HepG2 (cell line): ENCODE results near the gene NFATC2. TPM values are rescaled to one million over a fixed set of nuclear protein-coding genes. Genes with fewer than 3 reads are reported as not detected.

Experiments used
- CEBPG ChIP-seq: IDR thresholded peaks from 2 replicates; pipeline ENCODE4 v1.6.1; 2016
- GTF3A ChIP-seq: sonication (generic); formaldehyde crosslinking; conservative IDR thresholded peaks from 2 replicates; pipeline ENCODE4 v1.4.0; 2020; ENCODE audit warnings: mild to moderate bottlenecking, missing genetic modification reagents
- JUND ChIP-seq: sonication (generic); formaldehyde crosslinking; IDR thresholded peaks from 2 replicates; pipeline ENCODE4 v1.8.0; 2022; ENCODE audit warnings: mild to moderate bottlenecking, missing genetic modification reagents
- MEF2D ChIP-seq: sonication (generic); formaldehyde crosslinking; IDR thresholded peaks from 2 replicates; pipeline ENCODE4 v1.5.1; 2020; ENCODE audit warnings: mild to moderate bottlenecking, missing genetic modification reagents
- MTF2 ChIP-seq: sonication (generic); formaldehyde crosslinking; IDR thresholded peaks from 2 replicates; pipeline ENCODE4 v1.5.0; 2020; ENCODE audit warnings: missing genetic modification reagents, borderline replicate concordance
- NCOR1 ChIP-seq: fragments of 200-600 bp; sonication (generic); IDR thresholded peaks from 2 replicates; pipeline ENCODE4 v1.7.0; 2017; ENCODE audit warnings: antibody characterized with exemption, low read length, borderline replicate concordance
- NFE2 ChIP-seq: sonication (generic); formaldehyde crosslinking; IDR thresholded peaks from 2 replicates; pipeline ENCODE4 v1.4.0; 2020; ENCODE audit warnings: missing genetic modification reagents
- NKX3-1 ChIP-seq: sonication (generic); formaldehyde crosslinking; IDR thresholded peaks from 2 replicates; pipeline ENCODE4 v1.5.0; 2020; ENCODE audit warnings: missing genetic modification reagents
- NR2F2 ChIP-seq: IDR thresholded peaks from 2 replicates; pipeline ENCODE4 v1.6.1; 2012; ENCODE audit warnings: low read depth, inconsistent platforms, borderline replicate concordance
- PAXIP1 ChIP-seq: sonication (generic); formaldehyde crosslinking; conservative IDR thresholded peaks from 2 replicates; pipeline ENCODE4 v1.4.0; 2020; ENCODE audit warnings: mild to moderate bottlenecking, missing genetic modification reagents, moderate library complexity
- POLR2A ChIP-seq, 2 experiments: IDR thresholded peaks; 2 replicates each; pipeline ENCODE4 v1.6.1; 2011; ENCODE audit warnings: low read depth in 2 of 2, low read length in 2 of 2, mild to moderate bottlenecking in 1 of 2, moderate library complexity in 1 of 2; ENCODE audit not compliant: insufficient read depth in 1 of 2
- PRPF4 ChIP-seq: fragments of 200-400 bp; formaldehyde crosslinking; IDR thresholded peaks from 2 replicates; pipeline ENCODE4 v1.6.1; 2016; ENCODE audit warnings: low read length, low read depth; ENCODE audit not compliant: poor library complexity, severe bottlenecking
- REL ChIP-seq: sonication (generic); formaldehyde crosslinking; conservative IDR thresholded peaks from 2 replicates; pipeline ENCODE4 v1.8.0; 2022; ENCODE audit warnings: mild to moderate bottlenecking, missing genetic modification reagents, moderate library complexity
- SMYD3 ChIP-seq: sonication (generic); formaldehyde crosslinking; IDR thresholded peaks from 2 replicates; pipeline ENCODE4 v1.8.1; 2023; ENCODE audit warnings: mild to moderate bottlenecking, missing genetic modification reagents
- TARDBP ChIP-seq: sonication (generic); formaldehyde crosslinking; IDR thresholded peaks from 2 replicates; pipeline ENCODE4 v1.8.0; 2022; ENCODE audit warnings: mild to moderate bottlenecking, missing genetic modification reagents
- ZNF431 ChIP-seq: sonication (generic); formaldehyde crosslinking; IDR thresholded peaks from 2 replicates; pipeline ENCODE4 v1.9.0; 2022; ENCODE audit warnings: missing genetic modification reagents, low read depth, mild to moderate bottlenecking, borderline replicate concordance
- ZNF678 ChIP-seq: sonication (generic); formaldehyde crosslinking; IDR thresholded peaks from 2 replicates; pipeline ENCODE4 v1.4.0; 2020; ENCODE audit warnings: mild to moderate bottlenecking, missing genetic modification reagents
- ZNF850 ChIP-seq: sonication (generic); formaldehyde crosslinking; conservative IDR thresholded peaks from 2 replicates; pipeline ENCODE4 v1.9.0; 2021; ENCODE audit warnings: mild to moderate bottlenecking, missing genetic modification reagents
- ZSCAN12 ChIP-seq: sonication (generic); formaldehyde crosslinking; IDR thresholded peaks from 2 replicates; pipeline ENCODE4 v1.9.0; 2021; ENCODE audit warnings: mild to moderate bottlenecking, missing genetic modification reagents
- polyA plus RNA-seq, 8 experiments: library from polyadenylated mRNA; depleted of rRNA in 3 of 8; stranded (reverse) in 7 of 8; unstranded in 1 of 8; fragments of >200 nt; fragmentation: Illumina TruSeq in 4 of 8; extraction: Trizol in 4 of 8; gene quantifications; 2 replicates each; pipeline versions ENCODE4 v1.2.1 to v1.2.3, GENCODE V29; 2011 to 2016; ENCODE audit warnings: low read depth in 4 of 8, missing spikeins in 1 of 8, mixed read lengths in 1 of 8; ENCODE audit not compliant: insufficient read depth in 1 of 8
- total RNA-seq, 5 experiments: library from RNA; depleted of rRNA; stranded (reverse); fragments of >200 nt; fragmentation: Illumina TruSeq; extraction: Trizol; gene quantifications; 2 replicates each; pipeline ENCODE4 v1.2.3, GENCODE V29; 2016; ENCODE audit warnings: low read depth in 1 of 5
- TF ChIP-seq, protein P1 (sequence below): sonication (generic); formaldehyde crosslinking; IDR thresholded peaks from 2 replicates; pipeline ENCODE4 v1.4.0; 2020; ENCODE audit warnings: missing genetic modification reagents
- TF ChIP-seq, protein P2 (sequence below): sonication (generic); formaldehyde crosslinking; IDR thresholded peaks from 2 replicates; pipeline ENCODE4 v1.5.0; 2020; ENCODE audit warnings: mild to moderate bottlenecking, low read depth, missing genetic modification reagents, borderline replicate concordance
- TF ChIP-seq, protein P3 (sequence below): IDR thresholded peaks from 2 replicates; pipeline ENCODE4 v1.6.1; 2016; ENCODE audit warnings: missing compliant biosample characterization, missing genetic modification reagents, borderline replicate concordance

Gene NFATC2
- total and polyA plus RNA-seq, 2 of the 13 experiments (the other 11 are each of a cell fraction or from before 2014, with no cell fraction given): 1.9 to 3.3 TPM

DNA sequence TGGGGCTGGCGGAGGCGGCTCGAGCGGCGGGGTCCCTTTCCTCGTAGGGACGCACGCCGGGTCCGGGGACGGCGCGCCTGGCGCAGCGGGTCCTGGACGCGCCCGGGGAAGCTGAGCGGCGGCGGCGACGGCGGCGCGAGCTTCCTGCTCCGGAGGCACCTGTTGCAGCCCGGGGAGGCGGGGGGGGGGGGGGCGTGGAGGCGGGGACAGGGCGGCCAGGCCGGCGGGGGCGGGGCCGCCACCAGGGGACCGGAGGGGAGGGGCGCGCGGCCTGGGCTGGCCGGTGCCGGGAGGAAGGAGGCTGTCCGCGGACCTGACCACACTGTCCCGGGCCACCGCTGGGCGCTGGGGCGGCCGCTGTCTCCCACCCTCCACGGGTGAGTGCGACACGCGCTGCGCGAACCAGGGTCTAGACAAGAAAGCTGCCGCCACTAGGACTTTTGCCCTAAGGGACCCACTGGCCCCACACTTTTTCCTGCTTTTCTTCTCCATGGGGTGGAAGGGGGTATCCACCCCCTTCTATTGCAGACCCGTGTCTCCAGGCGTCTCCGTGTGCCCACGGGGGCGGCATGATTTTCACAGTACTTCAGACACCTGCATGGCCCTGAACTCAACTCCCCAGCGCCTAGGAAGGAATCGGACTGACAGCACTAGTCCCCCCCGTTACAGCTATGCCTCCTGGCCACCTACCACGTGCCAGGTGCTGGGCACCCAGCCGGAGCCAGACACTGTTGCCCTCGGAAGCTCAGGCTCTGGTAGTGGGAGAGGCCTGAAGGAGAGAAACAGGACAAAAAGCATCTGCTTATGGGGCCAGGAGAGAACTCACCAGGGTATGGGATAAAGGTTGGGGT is at the start of gene NFATC2 (continued):
- TF ChIP-seq, protein P1, sequence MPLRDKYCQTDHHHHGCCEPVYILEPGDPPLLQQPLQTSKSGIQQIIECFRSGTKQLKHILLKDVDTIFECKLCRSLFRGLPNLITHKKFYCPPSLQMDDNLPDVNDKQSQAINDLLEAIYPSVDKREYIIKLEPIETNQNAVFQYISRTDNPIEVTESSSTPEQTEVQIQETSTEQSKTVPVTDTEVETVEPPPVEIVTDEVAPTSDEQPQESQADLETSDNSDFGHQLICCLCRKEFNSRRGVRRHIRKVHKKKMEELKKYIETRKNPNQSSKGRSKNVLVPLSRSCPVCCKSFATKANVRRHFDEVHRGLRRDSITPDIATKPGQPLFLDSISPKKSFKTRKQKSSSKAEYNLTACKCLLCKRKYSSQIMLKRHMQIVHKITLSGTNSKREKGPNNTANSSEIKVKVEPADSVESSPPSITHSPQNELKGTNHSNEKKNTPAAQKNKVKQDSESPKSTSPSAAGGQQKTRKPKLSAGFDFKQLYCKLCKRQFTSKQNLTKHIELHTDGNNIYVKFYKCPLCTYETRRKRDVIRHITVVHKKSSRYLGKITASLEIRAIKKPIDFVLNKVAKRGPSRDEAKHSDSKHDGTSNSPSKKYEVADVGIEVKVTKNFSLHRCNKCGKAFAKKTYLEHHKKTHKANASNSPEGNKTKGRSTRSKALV (CRISPR knock-in tag): no peak
- TF ChIP-seq NKX3-1 (CRISPR knock-in tag) (no peak), GTF3A (CRISPR knock-in tag) (no peak), MTF2 (CRISPR knock-in tag) (0 out of 2 replicates have a peak, but pooled peaks have one; percentile 44), PAXIP1 (CRISPR knock-in tag) (no peak), NFE2 (CRISPR knock-in tag) (no peak), PRPF4 (no peak), TARDBP (CRISPR knock-in tag) (no peak), SMYD3 (CRISPR knock-in tag) (no peak), JUND (CRISPR knock-in tag) (no peak), NCOR1 (no peak), NR2F2 (no peak), MEF2D (CRISPR knock-in tag) (no peak), REL (no peak), ZSCAN12 (CRISPR knock-in tag) (no peak), POLR2A (IDR thresholded peaks at IDR 0.05; ENCODE audit: insufficient read depth in 1 of 2, low read depth in 2 of 2, low read length in 2 of 2) (peak in 1 of 2 experiments; percentile 54; a peak in 1 of 4 replicates), ZNF431 (CRISPR knock-in tag) (no peak), ZNF678 (CRISPR knock-in tag) (no peak), ZNF850 (CRISPR knock-in tag) (no peak), CEBPG (CRISPR knock-in tag) (no peak)
- TF ChIP-seq, protein P2, sequence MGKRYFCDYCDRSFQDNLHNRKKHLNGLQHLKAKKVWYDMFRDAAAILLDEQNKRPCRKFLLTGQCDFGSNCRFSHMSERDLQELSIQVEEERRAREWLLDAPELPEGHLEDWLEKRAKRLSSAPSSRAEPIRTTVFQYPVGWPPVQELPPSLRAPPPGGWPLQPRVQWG (CRISPR knock-in tag): no peak
- TF ChIP-seq, protein P3, sequence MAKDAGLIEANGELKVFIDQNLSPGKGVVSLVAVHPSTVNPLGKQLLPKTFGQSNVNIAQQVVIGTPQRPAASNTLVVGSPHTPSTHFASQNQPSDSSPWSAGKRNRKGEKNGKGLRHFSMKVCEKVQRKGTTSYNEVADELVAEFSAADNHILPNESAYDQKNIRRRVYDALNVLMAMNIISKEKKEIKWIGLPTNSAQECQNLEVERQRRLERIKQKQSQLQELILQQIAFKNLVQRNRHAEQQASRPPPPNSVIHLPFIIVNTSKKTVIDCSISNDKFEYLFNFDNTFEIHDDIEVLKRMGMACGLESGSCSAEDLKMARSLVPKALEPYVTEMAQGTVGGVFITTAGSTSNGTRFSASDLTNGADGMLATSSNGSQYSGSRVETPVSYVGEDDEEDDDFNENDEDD (CRISPR knock-in tag): no peak
